B cell (primary cell): Measurements from ENCODE around the gene ANKRD13C.

ENCODE experiments used
- EZH2 ChIP-seq: IDR thresholded peaks from 2 replicates; pipeline ENCODE4 v1.6.1; 2012; ENCODE audit warnings: borderline replicate concordance, low read depth, mild to moderate bottlenecking, moderate library complexity, low read length; ENCODE audit not compliant: insufficient read depth, poor library complexity, severe bottlenecking
- TF ChIP-seq, protein P1 (sequence below): fragments of 200-600 bp; IDR thresholded peaks from one replicate; pipeline ENCODE4 v1.8.0; 2022; ENCODE audit warnings: antibody characterized with exemption, mild to moderate bottlenecking

- TF ChIP-seq, protein P1, sequence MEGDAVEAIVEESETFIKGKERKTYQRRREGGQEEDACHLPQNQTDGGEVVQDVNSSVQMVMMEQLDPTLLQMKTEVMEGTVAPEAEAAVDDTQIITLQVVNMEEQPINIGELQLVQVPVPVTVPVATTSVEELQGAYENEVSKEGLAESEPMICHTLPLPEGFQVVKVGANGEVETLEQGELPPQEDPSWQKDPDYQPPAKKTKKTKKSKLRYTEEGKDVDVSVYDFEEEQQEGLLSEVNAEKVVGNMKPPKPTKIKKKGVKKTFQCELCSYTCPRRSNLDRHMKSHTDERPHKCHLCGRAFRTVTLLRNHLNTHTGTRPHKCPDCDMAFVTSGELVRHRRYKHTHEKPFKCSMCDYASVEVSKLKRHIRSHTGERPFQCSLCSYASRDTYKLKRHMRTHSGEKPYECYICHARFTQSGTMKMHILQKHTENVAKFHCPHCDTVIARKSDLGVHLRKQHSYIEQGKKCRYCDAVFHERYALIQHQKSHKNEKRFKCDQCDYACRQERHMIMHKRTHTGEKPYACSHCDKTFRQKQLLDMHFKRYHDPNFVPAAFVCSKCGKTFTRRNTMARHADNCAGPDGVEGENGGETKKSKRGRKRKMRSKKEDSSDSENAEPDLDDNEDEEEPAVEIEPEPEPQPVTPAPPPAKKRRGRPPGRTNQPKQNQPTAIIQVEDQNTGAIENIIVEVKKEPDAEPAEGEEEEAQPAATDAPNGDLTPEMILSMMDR = no peak
- TF ChIP-seq EZH2 = no peak
These were observed 4.5 kb upstream of the ANKRD13C start for GRCh38 chr1:70358921-70359564.
